ENCODE results near the gene DUSP28.
"Not testable (repeated sequence)": the region's sequence is repeated elsewhere in the genome, so short reads cannot be mapped to it uniquely, and the experiment has no call there.

Gene DUSP28

GRCh38 chr2:240560084-240560479 lies at the start of gene DUSP28:
DUSP28 (plus strand) TSS chr2:240560357; CDS start chr2:240560685, 328 bp downstream.
- peak; percentile 93 for DNase-seq

GRCh38 chr2:240510513-240511210 lies 49.5 kb upstream of the DUSP28 start:
- no peak for DNase-seq

- DNase-seq: no peak
Observed at GRCh38 chr2:240511351-240512108, 48.6 kb upstream of the DUSP28 start.

GRCh38 chr2:240512109-240512485 lies 48.1 kb upstream of the DUSP28 start:
- no peak for DNase-seq

GRCh38 chr2:240512666-240513535 lies 47.3 kb upstream of the DUSP28 start:
- no peak for DNase-seq

GRCh38 chr2:240513549-240514287 lies 46.4 kb upstream of the DUSP28 start:
- DNase-seq: peak; percentile 81

- no peak for DNase-seq
Observed at GRCh38 chr2:240514631-240515030, 45.5 kb upstream of the DUSP28 start.

GRCh38 chr2:240517342-240517741 lies 42.8 kb upstream of the DUSP28 start:
- no peak for DNase-seq

GRCh38 chr2:240518981-240519380 lies 41.2 kb upstream of the DUSP28 start:
- DNase-seq: no peak

GRCh38 chr2:240519396-240520129 lies 40.6 kb upstream of the DUSP28 start:
- DNase-seq: peak; percentile 55

- peak; percentile 26 for DNase-seq
Observed at GRCh38 chr2:240520130-240520973, 39.8 kb upstream of the DUSP28 start.

GRCh38 chr2:240520974-240521350 lies 39.2 kb upstream of the DUSP28 start:
- no peak for DNase-seq

GRCh38 chr2:240521885-240522284 lies 38.3 kb upstream of the DUSP28 start:
- not testable (repeated sequence) for DNase-seq

- no peak for DNase-seq
Observed at GRCh38 chr2:240522406-240522805, 37.8 kb upstream of the DUSP28 start.

GRCh38 chr2:240523451-240524281 lies 36.5 kb upstream of the DUSP28 start:
- no peak for DNase-seq

GRCh38 chr2:240524963-240525718 lies 35.0 kb upstream of the DUSP28 start:
- no peak for DNase-seq

GRCh38 chr2:240525802-240526201 lies 34.4 kb upstream of the DUSP28 start:
- no peak for DNase-seq

GRCh38 chr2:240526521-240526920 lies 33.6 kb upstream of the DUSP28 start:
- no peak for DNase-seq

- DNase-seq: no peak
Observed at GRCh38 chr2:240527153-240527750, 32.9 kb upstream of the DUSP28 start.

Measured in eye (tissue), 1 donor.